Stomach smooth muscle (tissue), 2 donors: Measurements from ENCODE around the gene FOXI3.

Source experiments
- H3K27ac ChIP-seq: one replicate; pipeline ENCODE4 v1.7.0; 2013; ENCODE audit warnings: mild to moderate bottlenecking, low read length, inconsistent platforms
- H3K27me3 ChIP-seq, 2 donors: one replicate each; pipeline ENCODE4 v1.7.0; 2013; ENCODE audit warnings: low read length in 2 of 2; ENCODE audit not compliant: insufficient read depth in 2 of 2, control insufficient read depth in 1 of 2
- H3K36me3 ChIP-seq, 2 donors: one replicate each; pipeline ENCODE4 v1.7.0; 2013; ENCODE audit warnings: low read length in 2 of 2; ENCODE audit not compliant: control insufficient read depth in 2 of 2, insufficient read depth in 2 of 2
- H3K4me1 ChIP-seq: one replicate; pipeline ENCODE4 v1.7.0; 2013; ENCODE audit warnings: low read length; ENCODE audit not compliant: control insufficient read depth, insufficient read depth
- H3K4me3 ChIP-seq, 2 donors: one replicate each; pipeline ENCODE4 v1.7.0; 2013; ENCODE audit warnings: low read length in 2 of 2
- H3K9ac ChIP-seq, 2 donors: one replicate each; pipeline ENCODE4 v1.7.0; 2013; ENCODE audit warnings: low read length in 2 of 2, mild to moderate bottlenecking in 1 of 2
- H3K9me3 ChIP-seq, 2 donors: one replicate each; pipeline ENCODE4 v1.7.0; 2013; ENCODE audit warnings: low read length in 2 of 2; ENCODE audit not compliant: control insufficient read depth in 2 of 2
- donor health status: healthy.
- donor health status: Pancreatic carcinoma.

Gene FOXI3

GRCh38 chr2:88469202-88470114, 17.0 kb upstream of the FOXI3 start:
- no peaks in the 10 kb centered on the region for H3K9me3 ChIP-seq
- peaks cover 0 to 4% of the 10 kb centered on the region in 2 donors for H3K27me3 ChIP-seq
- no peaks in the 10 kb centered on the region for H3K36me3 ChIP-seq
- H3K4me1 ChIP-seq, result no peaks in the 10 kb centered on the region
- no peak overlapping the region for H3K4me3 ChIP-seq
- no peak overlapping the region for H3K27ac ChIP-seq
- H3K9ac ChIP-seq, result no peak overlapping the region

- peaks cover 0 to 4% of the 10 kb centered on the region in 2 donors for H3K27me3 ChIP-seq
- H3K4me1 ChIP-seq, result no peaks in the 10 kb centered on the region
- H3K9me3 ChIP-seq, result no peaks in the 10 kb centered on the region
- H3K9ac ChIP-seq, result no peak overlapping the region
- no peaks in the 10 kb centered on the region for H3K36me3 ChIP-seq
- no peak overlapping the region for H3K4me3 ChIP-seq
- no peak overlapping the region for H3K27ac ChIP-seq
Observed at GRCh38 chr2:88464153-88464552, 11.7 kb upstream of the FOXI3 start.

- H3K27ac ChIP-seq, result no peak overlapping the region
- no peak overlapping the region for H3K9ac ChIP-seq
- H3K9me3 ChIP-seq, result no peaks in the 10 kb centered on the region
- no peaks in the 10 kb centered on the region for H3K4me1 ChIP-seq
- peaks cover 13 to 16% of the 10 kb centered on the region in 2 donors for H3K27me3 ChIP-seq
- H3K36me3 ChIP-seq, result no peaks in the 10 kb centered on the region
- H3K4me3 ChIP-seq, result no peak overlapping the region
Observed at GRCh38 chr2:88458633-88459032, 6.1 kb upstream of the FOXI3 start.

GRCh38 chr2:88452980-88453582, 588 bp upstream of the FOXI3 start:
- Histone ChIP-seq H3K9me3 (no peaks in the 10 kb centered on the region), H3K36me3 (no peaks in the 10 kb centered on the region), H3K4me3 (no peak overlapping the region), H3K4me1 (peaks cover 5% of the 10 kb centered on the region), H3K27me3 (peaks cover 37 to 51% of the 10 kb centered on the region in 2 donors), H3K9ac (no peak overlapping the region), H3K27ac (no peak overlapping the region)

GRCh38 chr2:88451811-88452564, 505 bp downstream of the FOXI3 start:
- peaks cover 5% of the 10 kb centered on the region for H3K4me1 ChIP-seq
- H3K4me3 ChIP-seq, result peak overlapping the region in 1 of 2 donors; percentile 47
- peaks cover 37 to 51% of the 10 kb centered on the region in 2 donors for H3K27me3 ChIP-seq
- H3K9me3 ChIP-seq, result no peaks in the 10 kb centered on the region
- no peaks in the 10 kb centered on the region for H3K36me3 ChIP-seq
- no peak overlapping the region for H3K27ac ChIP-seq
- H3K9ac ChIP-seq, result no peak overlapping the region

GRCh38 chr2:88450925-88451810, 1.3 kb downstream of the FOXI3 start:
- Histone ChIP-seq H3K27me3 (peaks cover 42 to 51% of the 10 kb centered on the region in 2 donors), H3K4me1 (peaks cover 5% of the 10 kb centered on the region), H3K4me3 (no peak overlapping the region), H3K9ac (no peak overlapping the region), H3K9me3 (no peaks in the 10 kb centered on the region), H3K27ac (no peak overlapping the region), H3K36me3 (no peaks in the 10 kb centered on the region)

GRCh38 chr2:88450186-88450585, 2.3 kb downstream of the FOXI3 start:
- Histone ChIP-seq H3K9me3 (no peaks in the 10 kb centered on the region), H3K27me3 (peaks cover 38 to 48% of the 10 kb centered on the region in 2 donors), H3K9ac (no peak overlapping the region), H3K36me3 (no peaks in the 10 kb centered on the region), H3K4me3 (no peak overlapping the region), H3K4me1 (peaks cover 5% of the 10 kb centered on the region), H3K27ac (no peak overlapping the region)

- Histone ChIP-seq H3K27me3 (peaks cover 31 to 33% of the 10 kb centered on the region in 2 donors), H3K4me3 (no peak overlapping the region), H3K36me3 (no peaks in the 10 kb centered on the region), H3K9me3 (no peaks in the 10 kb centered on the region), H3K4me1 (peaks cover 5% of the 10 kb centered on the region), H3K27ac (no peak overlapping the region), H3K9ac (no peak overlapping the region)
Observed at GRCh38 chr2:88448248-88448647, 4.2 kb downstream of the FOXI3 start.

GRCh38 chr2:88443353-88443938, 9.0 kb downstream of the FOXI3 start:
- Histone ChIP-seq H3K36me3 (no peaks in the 10 kb centered on the region), H3K9me3 (no peaks in the 10 kb centered on the region), H3K27me3 (peaks cover 6 to 11% of the 10 kb centered on the region in 2 donors), H3K4me3 (no peak overlapping the region), H3K4me1 (no peaks in the 10 kb centered on the region), H3K27ac (no peak overlapping the region), H3K9ac (no peak overlapping the region)

GRCh38 chr2:88442473-88442872, 10.0 kb downstream of the FOXI3 start:
- Histone ChIP-seq H3K4me1 (no peaks in the 10 kb centered on the region), H3K4me3 (no peak overlapping the region), H3K9ac (no peak overlapping the region), H3K9me3 (no peaks in the 10 kb centered on the region), H3K36me3 (no peaks in the 10 kb centered on the region), H3K27me3 (peaks cover 5 to 6% of the 10 kb centered on the region in 2 donors), H3K27ac (no peak overlapping the region)
